HepG2 (cell line): ENCODE results near the gene BANP. TPM values are rescaled to one million over a fixed set of nuclear protein-coding genes. Genes with fewer than 3 reads are reported as not detected.

Experiments
- CHD4 ChIP-seq: fragments of 200-600 bp; sonication (generic); IDR thresholded peaks from 2 replicates; pipeline ENCODE4 v1.7.0; 2017; ENCODE audit warnings: mild to moderate bottlenecking, low read length, borderline replicate concordance
- CREM ChIP-seq, 2 experiments: sonication (generic) in 1 of 2; formaldehyde crosslinking in 1 of 2; IDR thresholded peaks; 2 replicates each; pipeline versions ENCODE4 v1.4.0 to v1.6.1; 2016 to 2020; ENCODE audit warnings: antibody characterized with exemption in 1 of 2, mild to moderate bottlenecking in 1 of 2, missing genetic modification reagents in 1 of 2
- DNMT3B ChIP-seq: conservative IDR thresholded peaks from 2 replicates; pipeline ENCODE4 v1.6.1; 2016; ENCODE audit warnings: missing biosample characterization, control low read depth
- DRAP1 ChIP-seq: IDR thresholded peaks from 2 replicates; pipeline ENCODE4 v1.6.1; 2016; ENCODE audit warnings: missing genetic modification reagents, missing compliant biosample characterization
- GLMP ChIP-seq: sonication (generic); formaldehyde crosslinking; IDR thresholded peaks from 2 replicates; pipeline ENCODE4 v1.9.0; 2021; ENCODE audit warnings: missing genetic modification reagents, mild to moderate bottlenecking, borderline replicate concordance
- HDAC2 ChIP-seq: sonication (generic); formaldehyde crosslinking; IDR thresholded peaks from 2 replicates; pipeline ENCODE4 v1.4.0; 2020; ENCODE audit warnings: missing genetic modification reagents
- JUNB ChIP-seq: sonication (generic); formaldehyde crosslinking; IDR thresholded peaks from 2 replicates; pipeline ENCODE4 v1.8.0; 2022; ENCODE audit warnings: missing genetic modification reagents, mild to moderate bottlenecking, borderline replicate concordance
- MIER2 ChIP-seq: IDR thresholded peaks from 2 replicates; pipeline ENCODE4 v1.6.1; 2016; ENCODE audit warnings: missing biosample characterization, missing genetic modification reagents
- MXD1 ChIP-seq: sonication (generic); formaldehyde crosslinking; IDR thresholded peaks from 2 replicates; pipeline ENCODE4 v1.4.0; 2020; ENCODE audit warnings: mild to moderate bottlenecking, missing genetic modification reagents
- NCOA5 ChIP-seq: sonication (generic); formaldehyde crosslinking; IDR thresholded peaks from 2 replicates; pipeline ENCODE4 v1.4.0; 2020; ENCODE audit warnings: missing genetic modification reagents
- POLR2G ChIP-seq: fragments of 200-400 bp; formaldehyde crosslinking; IDR thresholded peaks from 2 replicates; pipeline ENCODE4 v1.6.1; 2018; ENCODE audit warnings: mild to moderate bottlenecking, low read depth, low read length, moderate library complexity
- REL ChIP-seq: sonication (generic); formaldehyde crosslinking; conservative IDR thresholded peaks from 2 replicates; pipeline ENCODE4 v1.8.0; 2022; ENCODE audit warnings: mild to moderate bottlenecking, missing genetic modification reagents, moderate library complexity
- SIX1 ChIP-seq: sonication (generic); formaldehyde crosslinking; IDR thresholded peaks from 2 replicates; pipeline ENCODE4 v1.4.0; 2020; ENCODE audit warnings: missing genetic modification reagents, borderline replicate concordance
- SMAD1 ChIP-seq: sonication (generic); formaldehyde crosslinking; IDR thresholded peaks from 2 replicates; pipeline ENCODE4 v1.4.0; 2020; ENCODE audit warnings: missing genetic modification reagents, low read depth, mild to moderate bottlenecking, borderline replicate concordance
- SP140L ChIP-seq: sonication (generic); formaldehyde crosslinking; IDR thresholded peaks from 2 replicates; pipeline ENCODE4 v1.4.0; 2020; ENCODE audit warnings: missing genetic modification reagents, borderline replicate concordance
- TBP ChIP-seq: sonication (generic); formaldehyde crosslinking; IDR thresholded peaks from 2 replicates; pipeline ENCODE4 v1.5.0; 2020; ENCODE audit warnings: missing genetic modification reagents
- THAP11 ChIP-seq: IDR thresholded peaks from 2 replicates; pipeline ENCODE4 v1.6.1; 2016; ENCODE audit warnings: missing biosample characterization, missing genetic modification reagents
- ZFP37 ChIP-seq: sonication (generic); formaldehyde crosslinking; IDR thresholded peaks from 2 replicates; pipeline ENCODE4 v1.4.0; 2020; ENCODE audit warnings: missing genetic modification reagents, borderline replicate concordance
- ZNF124 ChIP-seq: sonication (generic); formaldehyde crosslinking; IDR thresholded peaks from 2 replicates; pipeline ENCODE4 v1.4.0; 2020; ENCODE audit warnings: missing genetic modification reagents
- ZNF609 ChIP-seq: sonication (generic); formaldehyde crosslinking; IDR thresholded peaks from 2 replicates; pipeline ENCODE4 v1.4.0; 2020; ENCODE audit warnings: mild to moderate bottlenecking, missing genetic modification reagents, borderline replicate concordance
- ZNF704 ChIP-seq: sonication (generic); formaldehyde crosslinking; IDR thresholded peaks from 2 replicates; pipeline ENCODE4 v1.8.1; 2023; ENCODE audit warnings: mild to moderate bottlenecking, inconsistent platforms, moderate library complexity, missing genetic modification reagents, borderline replicate concordance
- polyA plus RNA-seq, 8 experiments: library from polyadenylated mRNA; depleted of rRNA in 3 of 8; stranded (reverse) in 7 of 8; unstranded in 1 of 8; fragments of >200 nt; fragmentation: Illumina TruSeq in 4 of 8; extraction: Trizol in 4 of 8; gene quantifications; 2 replicates each; pipeline versions ENCODE4 v1.2.1 to v1.2.3, GENCODE V29; 2011 to 2016; ENCODE audit warnings: low read depth in 4 of 8, missing spikeins in 1 of 8, mixed read lengths in 1 of 8; ENCODE audit not compliant: insufficient read depth in 1 of 8
- total RNA-seq, 5 experiments: library from RNA; depleted of rRNA; stranded (reverse); fragments of >200 nt; fragmentation: Illumina TruSeq; extraction: Trizol; gene quantifications; 2 replicates each; pipeline ENCODE4 v1.2.3, GENCODE V29; 2016; ENCODE audit warnings: low read depth in 1 of 5

BANP gene
- total and polyA plus RNA-seq, 2 of the 13 experiments (the other 11 are each of a cell fraction or from before 2014, with no cell fraction given): 20.2 to 23.8 TPM

- TF ChIP-seq SMAD1 (CRISPR knock-in tag) (no peak), CREM (IDR thresholded peaks at IDR 0.05) (peak; percentile 80), CREM (CRISPR knock-in tag; IDR thresholded peaks at IDR 0.05) (no peak), NCOA5 (CRISPR knock-in tag) (no peak), ZNF704 (CRISPR knock-in tag) (no peak; the same call in 1 of the 2 replicates), DRAP1 (CRISPR knock-in tag) (peak; percentile 99), ZFP37 (CRISPR knock-in tag) (no peak), THAP11 (CRISPR knock-in tag) (peak; percentile 91), ZNF124 (CRISPR knock-in tag) (peak; percentile 90), HDAC2 (CRISPR knock-in tag) (peak; percentile 99), SP140L (no peak), MIER2 (CRISPR knock-in tag) (peak; percentile 90), REL (no peak), MXD1 (CRISPR knock-in tag) (no peak; the same call in 1 of the 2 replicates), ZNF609 (CRISPR knock-in tag) (peak; percentile 94), CHD4 (no peak), JUNB (CRISPR knock-in tag) (no peak), GLMP (no peak), DNMT3B (CRISPR knock-in tag) (no peak; the same call in none of the 2 replicates), POLR2G (peak; percentile 95), TBP (CRISPR knock-in tag) (no peak), SIX1 (peak; percentile 71; the same call in 1 of the 2 replicates)
These were observed 14.6 kb upstream of the BANP start, which contains the start of gene CA5A (continued) for GRCh38 chr16:87936375-87937230.
